ENCODE measurements around the gene WWTR1.

WWTR1 gene

GRCh38 chr3:149657926-149658743 is at the start of gene WWTR1:
Gene WWTR1, minus strand, starts transcription at chr3:149658025. Its CDS starts 719 bp downstream, at chr3:149657306.
- in situ Hi-C loops (cut with MboI; ENCODE audit: low sequenced_read_pairs) = no loop called here

GRCh38 chr3:149706905-149707304 is 49.1 kb upstream of the WWTR1 start:
- in situ Hi-C loops (cut with MboI; ENCODE audit: low sequenced_read_pairs) = loop anchor here (25.0 kb wide), 1 partner anchor 195 kb away; no protein-coding TSS in a partner anchor

GRCh38 chr3:149705416-149705815 is 47.6 kb upstream of the WWTR1 start:
- in situ Hi-C loops (cut with MboI; ENCODE audit: low sequenced_read_pairs) = loop anchor here (25.0 kb wide), 1 partner anchor 193 kb away; no protein-coding TSS in a partner anchor

- in situ Hi-C loops (cut with MboI; ENCODE audit: low sequenced_read_pairs) = loop anchor here (25.0 kb wide), 1 partner anchor 191 kb away; no protein-coding TSS in a partner anchor
These were observed 45.6 kb upstream of the WWTR1 start for GRCh38 chr3:149703466-149703865.

- in situ Hi-C loops (cut with MboI; ENCODE audit: low sequenced_read_pairs) = loop anchor here (25.0 kb wide), 1 partner anchor 191 kb away; no protein-coding TSS in a partner anchor
These were observed 45.0 kb upstream of the WWTR1 start for GRCh38 chr3:149702691-149703441.

GRCh38 chr3:149701977-149702350 is 44.1 kb upstream of the WWTR1 start:
- in situ Hi-C loops (cut with MboI; ENCODE audit: low sequenced_read_pairs) = loop anchor here (25.0 kb wide), 1 partner anchor 190 kb away; no protein-coding TSS in a partner anchor

GRCh38 chr3:149701206-149701976 is 43.6 kb upstream of the WWTR1 start:
- in situ Hi-C loops (cut with MboI; ENCODE audit: low sequenced_read_pairs) = loop anchor here (25.0 kb wide), 1 partner anchor 189 kb away; no protein-coding TSS in a partner anchor

- in situ Hi-C loops (cut with MboI; ENCODE audit: low sequenced_read_pairs) = no loop called here
These were observed 30.4 kb upstream of the WWTR1 start for GRCh38 chr3:149688122-149688757.

- in situ Hi-C loops (cut with MboI; ENCODE audit: low sequenced_read_pairs) = no loop called here
These were observed 29.2 kb upstream of the WWTR1 start for GRCh38 chr3:149686996-149687395.

- in situ Hi-C loops (cut with MboI; ENCODE audit: low sequenced_read_pairs) = no loop called here
These were observed 20.6 kb upstream of the WWTR1 start for GRCh38 chr3:149678351-149678950.

GRCh38 chr3:149673393-149673792 is 15.6 kb upstream of the WWTR1 start:
- in situ Hi-C loops (cut with MboI; ENCODE audit: low sequenced_read_pairs) = no loop called here

- in situ Hi-C loops (cut with MboI; ENCODE audit: low sequenced_read_pairs) = no loop called here
These were observed 13.1 kb upstream of the WWTR1 start for GRCh38 chr3:149670742-149671492.

- in situ Hi-C loops (cut with MboI; ENCODE audit: low sequenced_read_pairs) = no loop called here
These were observed 9.8 kb upstream of the WWTR1 start for GRCh38 chr3:149667576-149667975.

GRCh38 chr3:149663966-149664365 is 6.1 kb upstream of the WWTR1 start:
- in situ Hi-C loops (cut with MboI; ENCODE audit: low sequenced_read_pairs) = no loop called here

GRCh38 chr3:149662240-149662887 is 4.5 kb upstream of the WWTR1 start:
- in situ Hi-C loops (cut with MboI; ENCODE audit: low sequenced_read_pairs) = no loop called here

GRCh38 chr3:149660462-149660861 is 2.6 kb upstream of the WWTR1 start:
- in situ Hi-C loops (cut with MboI; ENCODE audit: low sequenced_read_pairs) = no loop called here

GRCh38 chr3:149658744-149659497 is 1.1 kb upstream of the WWTR1 start:
- in situ Hi-C loops (cut with MboI; ENCODE audit: low sequenced_read_pairs) = no loop called here

- in situ Hi-C loops (cut with MboI; ENCODE audit: low sequenced_read_pairs) = no loop called here
These were observed 402 bp downstream of the WWTR1 start for GRCh38 chr3:149657321-149657925.

Data from HL-60/S4 treated with phorbol 12-myristate 13-acetate at 8.2 ng/mL for 4 days and 3 days (cell line).